NOMO-1 (cell line): ENCODE measurements around the gene PPT1.
A peak's percentile ranks its signal among the peaks of the same experiment; 100 is the strongest.

Source experiments
- DNase-seq, 2 experiments: peaks; one replicate each; lab custom pipeline; 2025; ENCODE audit not compliant: unreplicated experiment in 2 of 2; lab: John Stamatoyannopoulos, UW

PPT1 gene

GRCh38 chr1:40092706-40093639 lies 4.1 kb downstream of the PPT1 start:
- peak in 1 of 2 experiments; percentile 24 for DNase-seq

GRCh38 chr1:40092241-40092640 lies 4.8 kb downstream of the PPT1 start:
- no peak for DNase-seq

GRCh38 chr1:40090652-40091355 lies 6.2 kb downstream of the PPT1 start:
- no peak for DNase-seq

- peak in 1 of 2 experiments; percentile 15 for DNase-seq
Measured at GRCh38 chr1:40084750-40085149, 12.3 kb downstream of the PPT1 start.

GRCh38 chr1:40081871-40082270 lies 15.2 kb downstream of the PPT1 start:
- no peak for DNase-seq

- peak; percentile 20 to 39 for DNase-seq
Measured at GRCh38 chr1:40079774-40080400, 17.2 kb downstream of the PPT1 start.

- DNase-seq = peak; percentile 32 to 33
Measured at GRCh38 chr1:40078512-40079333, 18.3 kb downstream of the PPT1 start.

GRCh38 chr1:40076895-40077312 lies 20.1 kb downstream of the PPT1 start:
- peak in 1 of 2 experiments; percentile 29 for DNase-seq

GRCh38 chr1:40075266-40075665 lies 21.8 kb downstream of the PPT1 start:
- DNase-seq = peak; percentile 33 to 60

GRCh38 chr1:40073062-40073461 lies 24.0 kb downstream of the PPT1 start:
- DNase-seq = no peak

- DNase-seq = no peak
Measured at GRCh38 chr1:40072142-40072541, 24.9 kb downstream of the PPT1 start.

- DNase-seq = no peak
Measured at GRCh38 chr1:40067851-40068250, 29.2 kb downstream of the PPT1 start.

- DNase-seq = no peak
Measured at GRCh38 chr1:40067023-40067422, 30.0 kb downstream of the PPT1 start.

- DNase-seq = peak; percentile 86 to 95
Measured at GRCh38 chr1:40064797-40065499, 32.1 kb downstream of the PPT1 start.

- peak in 1 of 2 experiments; percentile 46 for DNase-seq
Measured at GRCh38 chr1:40059960-40060750, 36.9 kb downstream of the PPT1 start.

GRCh38 chr1:40059338-40059959 lies 37.6 kb downstream of the PPT1 start:
- peak; percentile 68 to 95 for DNase-seq

GRCh38 chr1:40058453-40059337 lies 38.4 kb downstream of the PPT1 start:
- no peak for DNase-seq

- no peak for DNase-seq
Measured at GRCh38 chr1:40058097-40058452, 39.0 kb downstream of the PPT1 start.
